Measurements from ENCODE around the gene FAM135A. TPM values are rescaled to one million over a fixed set of nuclear protein-coding genes. Genes with fewer than 3 reads are reported as not detected.
"Not testable (repeated sequence)": the region's sequence is repeated elsewhere in the genome, so short reads cannot be mapped to it uniquely, and the experiment has no call there.

Gene FAM135A
- total and polyA plus RNA-seq, 4 donors = 2.7 to 15.6 (median 5.8) TPM

DNA sequence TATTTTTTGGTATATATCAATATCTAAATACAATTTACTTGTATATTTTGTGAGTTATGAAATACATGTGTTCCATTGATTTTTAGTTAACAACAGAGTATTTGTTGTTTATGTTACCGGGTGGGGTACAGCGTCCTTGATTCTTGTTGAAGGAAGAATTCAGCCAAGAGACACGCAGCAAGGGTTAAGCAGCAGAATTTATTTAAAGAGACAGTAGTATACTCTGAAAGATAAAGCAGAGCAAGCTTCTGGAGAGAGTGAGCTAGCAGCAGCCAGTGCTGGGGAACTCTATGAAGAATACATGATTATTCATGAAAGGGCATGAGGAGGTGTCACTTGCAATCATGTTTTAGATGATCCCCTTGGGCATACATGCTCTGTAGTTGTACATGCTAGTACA, 76.1 kb downstream of the FAM135A start:
- WGBS = 78% methylated on average over 3 of the region's 3 CpGs
- Histone ChIP-seq H3K9me3 (ENCODE audit: control insufficient read depth in 4 of 4, low read length in 3 of 4) (no peaks in the 10 kb centered on the region), H3K27ac (ENCODE audit: low read depth in 1 of 2, low read length in 2 of 2) (no peak overlapping the region), H3K9ac (ENCODE audit: low read depth in 1 of 2, low read length in 2 of 2) (no peak overlapping the region), H3K27me3 (ENCODE audit: control insufficient read depth in 4 of 4, insufficient read depth in 4 of 4, low read length in 3 of 4) (no peaks in the 10 kb centered on the region), H3K36me3 (ENCODE audit: control insufficient read depth in 4 of 4, insufficient read depth in 3 of 4, low read depth in 1 of 4, low read length in 3 of 4) (peaks cover 0 to 2% (median 0%) of the 10 kb centered on the region in 4 donors), H3K4me1 (ENCODE audit: control insufficient read depth in 4 of 4, insufficient read depth in 4 of 4, low read length in 3 of 4) (no peaks in the 10 kb centered on the region), H3K4me3 (ENCODE audit: low read depth in 1 of 3, low read length in 3 of 3) (no peak overlapping the region)
- DNase-seq (ENCODE audit: low spot score) = no peak
- TF ChIP-seq TAF1 (conservative IDR thresholded peaks at IDR 0.05) (no peak), JUND (IDR thresholded peaks at IDR 0.05) (no peak), REST (IDR thresholded peaks at IDR 0.05) (no peak), RAD21 (IDR thresholded peaks at IDR 0.05) (no peak), HNF4G (IDR thresholded peaks at IDR 0.05) (no peak), HNF4A (conservative IDR thresholded peaks at IDR 0.05) (no peak), FOXA1 (IDR thresholded peaks at IDR 0.05) (no peak), ATF3 (IDR thresholded peaks at IDR 0.05) (no peak), CTCF (IDR thresholded peaks at IDR 0.05; ENCODE audit: low read depth, low read length, missing input control) (no peak), SP1 (IDR thresholded peaks at IDR 0.05) (no peak), NR2F2 (IDR thresholded peaks at IDR 0.05) (no peak), EGR1 (IDR thresholded peaks at IDR 0.05; ENCODE audit: low read depth in 2 of 2) (no peak), MAX (IDR thresholded peaks at IDR 0.05) (no peak), RXRA (IDR thresholded peaks at IDR 0.05) (no peak), YY1 (IDR thresholded peaks at IDR 0.05) (no peak), FOXA2 (IDR thresholded peaks at IDR 0.05) (no peak)
- TF ChIP-seq, protein P1, sequence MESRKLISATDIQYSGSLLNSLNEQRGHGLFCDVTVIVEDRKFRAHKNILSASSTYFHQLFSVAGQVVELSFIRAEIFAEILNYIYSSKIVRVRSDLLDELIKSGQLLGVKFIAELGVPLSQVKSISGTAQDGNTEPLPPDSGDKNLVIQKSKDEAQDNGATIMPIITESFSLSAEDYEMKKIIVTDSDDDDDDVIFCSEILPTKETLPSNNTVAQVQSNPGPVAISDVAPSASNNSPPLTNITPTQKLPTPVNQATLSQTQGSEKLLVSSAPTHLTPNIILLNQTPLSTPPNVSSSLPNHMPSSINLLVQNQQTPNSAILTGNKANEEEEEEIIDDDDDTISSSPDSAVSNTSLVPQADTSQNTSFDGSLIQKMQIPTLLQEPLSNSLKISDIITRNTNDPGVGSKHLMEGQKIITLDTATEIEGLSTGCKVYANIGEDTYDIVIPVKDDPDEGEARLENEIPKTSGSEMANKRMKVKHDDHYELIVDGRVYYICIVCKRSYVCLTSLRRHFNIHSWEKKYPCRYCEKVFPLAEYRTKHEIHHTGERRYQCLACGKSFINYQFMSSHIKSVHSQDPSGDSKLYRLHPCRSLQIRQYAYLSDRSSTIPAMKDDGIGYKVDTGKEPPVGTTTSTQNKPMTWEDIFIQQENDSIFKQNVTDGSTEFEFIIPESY (IDR thresholded peaks at IDR 0.05) = no peak

- no peak overlapping the region for H3K4me3 ChIP-seq (ENCODE audit: low read depth in 1 of 3, low read length in 3 of 3)
- TF ChIP-seq HNF4G (IDR thresholded peaks at IDR 0.05) = no peak
- no peak overlapping the region for H3K27ac ChIP-seq (ENCODE audit: low read depth in 1 of 2, low read length in 2 of 2)
- no peaks in the 10 kb centered on the region for H3K36me3 ChIP-seq (ENCODE audit: control insufficient read depth in 4 of 4, insufficient read depth in 3 of 4, low read depth in 1 of 4, low read length in 3 of 4)
- no peaks in the 10 kb centered on the region for H3K4me1 ChIP-seq (ENCODE audit: control insufficient read depth in 4 of 4, insufficient read depth in 4 of 4, low read length in 3 of 4)
- no peak for DNase-seq (ENCODE audit: low spot score)
- 97% methylated on average over 1 of the region's 1 CpG for WGBS
- no peaks in the 10 kb centered on the region for H3K9me3 ChIP-seq (ENCODE audit: control insufficient read depth in 4 of 4, low read length in 3 of 4)
- H3K9ac ChIP-seq (ENCODE audit: low read depth in 1 of 2, low read length in 2 of 2) = no peak overlapping the region
- no peaks in the 10 kb centered on the region for H3K27me3 ChIP-seq (ENCODE audit: control insufficient read depth in 4 of 4, insufficient read depth in 4 of 4, low read length in 3 of 4)
These were observed 81.5 kb downstream of the FAM135A start for GRCh38 chr6:70494833-70495232.

GRCh38 chr6:70495790-70496189, 82.5 kb downstream of the FAM135A start:
- H3K9ac ChIP-seq (ENCODE audit: low read depth in 1 of 2, low read length in 2 of 2); DNase-seq (ENCODE audit: low spot score); H3K36me3 ChIP-seq (ENCODE audit: control insufficient read depth in 4 of 4, insufficient read depth in 3 of 4, low read depth in 1 of 4, low read length in 3 of 4); H3K27ac ChIP-seq (ENCODE audit: low read depth in 1 of 2, low read length in 2 of 2); H3K9me3 ChIP-seq (ENCODE audit: control insufficient read depth in 4 of 4, low read length in 3 of 4); H3K4me1 ChIP-seq (ENCODE audit: control insufficient read depth in 4 of 4, insufficient read depth in 4 of 4, low read length in 3 of 4); H3K27me3 ChIP-seq (ENCODE audit: control insufficient read depth in 4 of 4, insufficient read depth in 4 of 4, low read length in 3 of 4); H3K4me3 ChIP-seq (ENCODE audit: low read depth in 1 of 3, low read length in 3 of 3): not testable (repeated sequence)
- 91% methylated on average over 3 of the region's 3 CpGs for WGBS

Data from liver (tissue), 9 donors.